ENCODE data around the gene PSMB5. TPM values are rescaled to one million over a fixed set of nuclear protein-coding genes. Genes with fewer than 3 reads are reported as not detected.

Gene PSMB5
- total RNA-seq, 1 experiment from 2014 or later = 198 TPM

- no peak for DNase-seq (ENCODE audit: low spot score)
Observed at GRCh38 chr14:23043754-23044153, 9.1 kb upstream of the PSMB5 start.

- no peak for DNase-seq (ENCODE audit: low spot score)
Observed at GRCh38 chr14:23043145-23043544, 8.4 kb upstream of the PSMB5 start.

GRCh38 chr14:23042162-23042965 is 7.7 kb upstream of the PSMB5 start, which contains the start of gene PSMB11:
TSS of gene PSMB11 (plus strand) at chr14:23042212. CDS start at chr14:23042226, 14 bp downstream.
- no peak for DNase-seq (ENCODE audit: low spot score)

- no peak for DNase-seq (ENCODE audit: low spot score)
Observed at GRCh38 chr14:23041729-23042128, 7.0 kb upstream of the PSMB5 start.

GRCh38 chr14:23040100-23040499 is 5.4 kb upstream of the PSMB5 start:
- DNase-seq (ENCODE audit: low spot score) = no peak

- DNase-seq (ENCODE audit: low spot score) = no peak
Observed at GRCh38 chr14:23035303-23036144, 824 bp upstream of the PSMB5 start.

GRCh38 chr14:23033801-23034497 is 751 bp downstream of the PSMB5 start:
- no peak for DNase-seq (ENCODE audit: low spot score)

- no peak for DNase-seq (ENCODE audit: low spot score)
Observed at GRCh38 chr14:23033251-23033727, 1.4 kb downstream of the PSMB5 start.

GRCh38 chr14:23030936-23031335 is 3.8 kb downstream of the PSMB5 start:
- DNase-seq (ENCODE audit: low spot score) = no peak

GRCh38 chr14:23028799-23029198 is 5.9 kb downstream of the PSMB5 start:
- no peak for DNase-seq (ENCODE audit: low spot score)

GRCh38 chr14:23025151-23025814 is 9.4 kb downstream of the PSMB5 start:
- peak; percentile 20 for DNase-seq (ENCODE audit: low spot score)

- no peak for DNase-seq (ENCODE audit: low spot score)
Observed at GRCh38 chr14:23024612-23025075, 10.1 kb downstream of the PSMB5 start.

GRCh38 chr14:23023795-23024152 is 10.9 kb downstream of the PSMB5 start:
- DNase-seq (ENCODE audit: low spot score) = no peak

GRCh38 chr14:23023022-23023794 is 11.5 kb downstream of the PSMB5 start:
- no peak for DNase-seq (ENCODE audit: low spot score)

GRCh38 chr14:23021889-23022442 is 12.7 kb downstream of the PSMB5 start:
- DNase-seq (ENCODE audit: low spot score) = no peak

GRCh38 chr14:23021434-23021833 is 13.3 kb downstream of the PSMB5 start:
- DNase-seq (ENCODE audit: low spot score) = no peak

GRCh38 chr14:23020143-23021128 is 14.3 kb downstream of the PSMB5 start:
- no peak for DNase-seq (ENCODE audit: low spot score)

- DNase-seq (ENCODE audit: low spot score) = no peak
Observed at GRCh38 chr14:23018107-23018506, 16.6 kb downstream of the PSMB5 start.

GRCh38 chr14:23017091-23017490 is 17.6 kb downstream of the PSMB5 start:
- DNase-seq (ENCODE audit: low spot score) = no peak
